ENCODE results near the gene PLA2G2E. TPM values are rescaled to one million over a fixed set of nuclear protein-coding genes. Genes with fewer than 3 reads are reported as not detected.

PLA2G2E gene
- total RNA-seq, 4 donors from 2014 or later = 2.1 TPM; not detected in 3

DNA sequence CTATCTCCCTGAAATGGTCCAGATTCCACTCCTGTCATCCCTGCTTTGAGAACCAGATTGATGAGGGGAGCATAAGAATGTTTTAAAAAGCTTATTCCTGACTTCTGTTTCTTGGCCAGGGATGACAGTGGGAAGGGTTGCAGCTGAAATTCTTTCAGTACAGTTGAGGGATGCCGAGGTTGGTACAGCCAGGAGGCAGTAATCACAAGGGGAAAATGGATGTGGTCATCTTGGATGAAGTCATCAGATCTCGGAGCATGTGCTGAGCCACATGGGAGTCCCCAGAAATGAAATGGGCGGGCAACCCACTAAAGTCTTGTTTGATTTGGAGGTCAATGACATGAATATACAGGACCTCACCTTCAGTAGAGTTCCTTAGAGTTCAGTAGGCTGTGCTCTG lies 18.7 kb upstream of the PLA2G2E start:
- TF ChIP-seq POLR2A (IDR thresholded peaks at IDR 0.05) (no peak), EP300 (IDR thresholded peaks at IDR 0.05) (no peak), POLR2AphosphoS5 (IDR thresholded peaks at IDR 0.05) (no peak)
- TF ChIP-seq, protein P1, sequence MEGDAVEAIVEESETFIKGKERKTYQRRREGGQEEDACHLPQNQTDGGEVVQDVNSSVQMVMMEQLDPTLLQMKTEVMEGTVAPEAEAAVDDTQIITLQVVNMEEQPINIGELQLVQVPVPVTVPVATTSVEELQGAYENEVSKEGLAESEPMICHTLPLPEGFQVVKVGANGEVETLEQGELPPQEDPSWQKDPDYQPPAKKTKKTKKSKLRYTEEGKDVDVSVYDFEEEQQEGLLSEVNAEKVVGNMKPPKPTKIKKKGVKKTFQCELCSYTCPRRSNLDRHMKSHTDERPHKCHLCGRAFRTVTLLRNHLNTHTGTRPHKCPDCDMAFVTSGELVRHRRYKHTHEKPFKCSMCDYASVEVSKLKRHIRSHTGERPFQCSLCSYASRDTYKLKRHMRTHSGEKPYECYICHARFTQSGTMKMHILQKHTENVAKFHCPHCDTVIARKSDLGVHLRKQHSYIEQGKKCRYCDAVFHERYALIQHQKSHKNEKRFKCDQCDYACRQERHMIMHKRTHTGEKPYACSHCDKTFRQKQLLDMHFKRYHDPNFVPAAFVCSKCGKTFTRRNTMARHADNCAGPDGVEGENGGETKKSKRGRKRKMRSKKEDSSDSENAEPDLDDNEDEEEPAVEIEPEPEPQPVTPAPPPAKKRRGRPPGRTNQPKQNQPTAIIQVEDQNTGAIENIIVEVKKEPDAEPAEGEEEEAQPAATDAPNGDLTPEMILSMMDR (IDR thresholded peaks at IDR 0.05) = no peak
- WGBS = 64% methylated on average over 3 of the region's 3 CpGs
- Histone ChIP-seq H3K4me1 (no peaks in the 10 kb centered on the region), H3K9me3 (no peaks in the 10 kb centered on the region), H3K27me3 (no peaks in the 10 kb centered on the region), H3K36me3 (no peaks in the 10 kb centered on the region), H3K4me3 (no peak overlapping the region), H3K27ac (no peak overlapping the region)
- no peak for DNase-seq (ENCODE audit: low spot score in 2 of 2)

DNA sequence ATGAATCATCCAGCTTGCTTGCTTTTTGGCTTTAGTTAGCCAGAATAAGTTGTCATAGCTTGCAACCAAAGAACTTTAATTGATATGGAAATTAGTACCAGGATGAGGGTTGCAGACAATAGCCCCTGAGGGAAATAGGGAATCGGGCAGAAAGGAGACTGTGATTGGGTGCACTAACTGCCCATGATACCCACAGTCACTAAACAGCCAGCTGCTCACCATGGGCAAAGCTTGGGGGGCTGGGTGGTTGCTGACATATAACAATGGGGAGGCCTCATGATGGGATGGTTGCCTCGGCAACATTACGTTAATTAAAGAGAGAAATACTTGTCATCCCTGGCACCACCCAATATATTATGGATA lies 17.8 kb upstream of the PLA2G2E start:
- DNase-seq (ENCODE audit: low spot score in 2 of 2) = no peak
- no peak overlapping the region for H3K27ac ChIP-seq
- H3K9me3 ChIP-seq = no peaks in the 10 kb centered on the region
- no peaks in the 10 kb centered on the region for H3K4me1 ChIP-seq
- WGBS = 82% methylated on average over 3 of the region's 3 CpGs
- TF ChIP-seq EP300 (IDR thresholded peaks at IDR 0.05) (no peak), POLR2A (IDR thresholded peaks at IDR 0.05) (no peak), POLR2AphosphoS5 (IDR thresholded peaks at IDR 0.05) (no peak)
- TF ChIP-seq, protein P1 (IDR thresholded peaks at IDR 0.05) = no peak
- no peak overlapping the region for H3K4me3 ChIP-seq
- H3K27me3 ChIP-seq = no peaks in the 10 kb centered on the region
- no peaks in the 10 kb centered on the region for H3K36me3 ChIP-seq

GRCh38 chr1:19940486-19941205 lies 17.2 kb upstream of the PLA2G2E start:
- WGBS = 65% methylated on average over 7 of the region's 7 CpGs

GRCh38 chr1:19938472-19938871 lies 15.1 kb upstream of the PLA2G2E start:
- TF ChIP-seq POLR2A (IDR thresholded peaks at IDR 0.05) (no peak), EP300 (IDR thresholded peaks at IDR 0.05) (no peak), POLR2AphosphoS5 (IDR thresholded peaks at IDR 0.05) (no peak)
- TF ChIP-seq, protein P1 (IDR thresholded peaks at IDR 0.05) = no peak
- Histone ChIP-seq H3K4me1 (no peaks in the 10 kb centered on the region), H3K27ac (no peak overlapping the region), H3K27me3 (no peaks in the 10 kb centered on the region), H3K4me3 (no peak overlapping the region), H3K9me3 (no peaks in the 10 kb centered on the region), H3K36me3 (no peaks in the 10 kb centered on the region)
- 94% methylated on average over 1 of the region's 1 CpG for WGBS
- no peak for DNase-seq (ENCODE audit: low spot score in 2 of 2)

More at GRCh38 chr1:19940486-19941205, 17.2 kb upstream of the PLA2G2E start:
- Histone ChIP-seq H3K36me3 (no peaks in the 10 kb centered on the region), H3K27ac (no peak overlapping the region), H3K4me3 (no peak overlapping the region), H3K9me3 (no peaks in the 10 kb centered on the region), H3K4me1 (no peaks in the 10 kb centered on the region), H3K27me3 (no peaks in the 10 kb centered on the region)
- no peak for DNase-seq (ENCODE audit: low spot score in 2 of 2)
- TF ChIP-seq EP300 (IDR thresholded peaks at IDR 0.05) = no peak
- no peak for TF ChIP-seq POLR2A (IDR thresholded peaks at IDR 0.05)
- no peak for TF ChIP-seq POLR2AphosphoS5 (IDR thresholded peaks at IDR 0.05)
- TF ChIP-seq, protein P1 (IDR thresholded peaks at IDR 0.05) = no peak

DNA sequence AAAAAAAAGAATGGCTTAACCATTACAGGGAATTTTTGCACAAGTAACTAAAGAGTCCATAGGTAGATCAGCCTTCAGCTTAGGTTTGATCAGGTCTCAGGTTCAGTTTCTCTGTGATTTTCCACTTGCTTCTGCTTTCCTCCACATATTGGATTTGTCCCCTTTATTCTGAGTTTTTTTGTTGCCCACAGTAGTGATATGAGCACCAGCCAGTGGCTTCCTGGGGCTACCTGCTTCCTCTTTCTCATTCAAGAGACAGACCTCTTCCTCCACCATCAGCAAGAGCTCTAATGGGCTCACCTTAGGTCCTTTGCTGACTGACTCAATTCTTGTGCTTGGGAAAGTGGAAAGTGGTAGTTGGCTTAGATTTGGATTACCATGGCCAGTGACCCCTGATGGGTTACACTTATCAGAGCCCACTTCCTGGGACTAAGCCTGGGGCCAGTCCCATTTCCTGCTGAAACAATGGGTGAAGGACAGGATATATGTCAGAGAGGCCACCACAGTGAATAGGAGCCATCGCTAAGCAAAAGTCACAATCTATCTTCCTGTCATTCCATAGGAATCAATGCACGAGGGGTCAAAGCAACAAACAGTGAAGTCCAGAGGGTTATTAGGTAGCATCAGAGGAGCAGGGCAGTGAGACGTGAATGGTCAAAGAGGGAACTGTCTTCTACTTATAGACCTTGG lies 12.8 kb upstream of the PLA2G2E start:
- Histone ChIP-seq H3K27me3 (no peaks in the 10 kb centered on the region), H3K9me3 (peaks cover 4% of the 10 kb centered on the region), H3K4me3 (no peak overlapping the region), H3K4me1 (no peaks in the 10 kb centered on the region), H3K27ac (no peak overlapping the region), H3K36me3 (no peaks in the 10 kb centered on the region)
- DNase-seq (ENCODE audit: low spot score in 2 of 2) = no peak
- TF ChIP-seq POLR2A (IDR thresholded peaks at IDR 0.05) (no peak), POLR2AphosphoS5 (IDR thresholded peaks at IDR 0.05) (no peak), EP300 (IDR thresholded peaks at IDR 0.05) (no peak)
- TF ChIP-seq, protein P1 (IDR thresholded peaks at IDR 0.05) = no peak
- 75% methylated on average over 3 of the region's 3 CpGs for WGBS

Data from suprapubic skin (tissue), 4 donors.